ENCODE measurements around the gene SLC6A20. TPM values are rescaled to one million over a fixed set of nuclear protein-coding genes. Genes with fewer than 3 reads are reported as not detected.
"Not testable (repeated sequence)": the region's sequence is repeated elsewhere in the genome, so short reads cannot be mapped to it uniquely, and the experiment has no call there.

The SLC6A20 gene
- total RNA-seq, 1 experiment from 2014 or later, result not detected

- DNase-seq (ENCODE audit: low read depth), result not testable (repeated sequence)
These were observed 39.2 kb downstream of the SLC6A20 start for GRCh38 chr3:45757141-45757540.

- no peak for DNase-seq (ENCODE audit: low read depth)
These were observed 40.3 kb downstream of the SLC6A20 start for GRCh38 chr3:45756055-45756454.

GRCh38 chr3:45754461-45754860 is 41.9 kb downstream of the SLC6A20 start:
- DNase-seq (ENCODE audit: low read depth), result no peak

- no peak for DNase-seq (ENCODE audit: low read depth)
These were observed 43.2 kb downstream of the SLC6A20 start for GRCh38 chr3:45753095-45753494.

- no peak for DNase-seq (ENCODE audit: low read depth)
These were observed 44.6 kb downstream of the SLC6A20 start for GRCh38 chr3:45751537-45752242.

GRCh38 chr3:45749880-45750279 is 46.5 kb downstream of the SLC6A20 start:
- DNase-seq (ENCODE audit: low read depth), result no peak

- not testable (repeated sequence) for DNase-seq (ENCODE audit: low read depth)
These were observed 47.2 kb downstream of the SLC6A20 start for GRCh38 chr3:45749036-45749600.

- DNase-seq (ENCODE audit: low read depth), result no peak
These were observed 48.3 kb downstream of the SLC6A20 start for GRCh38 chr3:45748068-45748467.

GRCh38 chr3:45746777-45747622 is 49.3 kb downstream of the SLC6A20 start:
- no peak for DNase-seq (ENCODE audit: low read depth)

GRCh38 chr3:45746165-45746776 is 50.1 kb downstream of the SLC6A20 start:
- DNase-seq (ENCODE audit: low read depth), result no peak

GRCh38 chr3:45742461-45743089 is 53.8 kb downstream of the SLC6A20 start:
- DNase-seq (ENCODE audit: low read depth), result no peak

- no peak for DNase-seq (ENCODE audit: low read depth)
These were observed 54.4 kb downstream of the SLC6A20 start for GRCh38 chr3:45741742-45742460.

GRCh38 chr3:45741247-45741646 is 55.1 kb downstream of the SLC6A20 start:
- DNase-seq (ENCODE audit: low read depth), result no peak

- no peak for DNase-seq (ENCODE audit: low read depth)
These were observed 56.3 kb downstream of the SLC6A20 start for GRCh38 chr3:45739991-45740390.

- no peak for DNase-seq (ENCODE audit: low read depth)
These were observed 59.1 kb downstream of the SLC6A20 start for GRCh38 chr3:45737234-45737633.

GRCh38 chr3:45736707-45737106 is 59.6 kb downstream of the SLC6A20 start:
- DNase-seq (ENCODE audit: low read depth), result no peak

GRCh38 chr3:45730409-45731154 is 65.8 kb downstream of the SLC6A20 start:
- no peak for DNase-seq (ENCODE audit: low read depth)

GRCh38 chr3:45729614-45730013 is 66.7 kb downstream of the SLC6A20 start:
- no peak for DNase-seq (ENCODE audit: low read depth)

GRCh38 chr3:45724911-45725310 is 71.4 kb downstream of the SLC6A20 start:
- no peak for DNase-seq (ENCODE audit: low read depth)
